ENCODE measurements around the gene CASKIN1. TPM values are rescaled to one million over a fixed set of nuclear protein-coding genes. Genes with fewer than 3 reads are reported as not detected.
"Not testable (repeated sequence)": the region's sequence is repeated elsewhere in the genome, so short reads cannot be mapped to it uniquely, and the experiment has no call there.

CASKIN1 gene
- total RNA-seq, 1 donor from 2014 or later: 0.12 TPM

DNA sequence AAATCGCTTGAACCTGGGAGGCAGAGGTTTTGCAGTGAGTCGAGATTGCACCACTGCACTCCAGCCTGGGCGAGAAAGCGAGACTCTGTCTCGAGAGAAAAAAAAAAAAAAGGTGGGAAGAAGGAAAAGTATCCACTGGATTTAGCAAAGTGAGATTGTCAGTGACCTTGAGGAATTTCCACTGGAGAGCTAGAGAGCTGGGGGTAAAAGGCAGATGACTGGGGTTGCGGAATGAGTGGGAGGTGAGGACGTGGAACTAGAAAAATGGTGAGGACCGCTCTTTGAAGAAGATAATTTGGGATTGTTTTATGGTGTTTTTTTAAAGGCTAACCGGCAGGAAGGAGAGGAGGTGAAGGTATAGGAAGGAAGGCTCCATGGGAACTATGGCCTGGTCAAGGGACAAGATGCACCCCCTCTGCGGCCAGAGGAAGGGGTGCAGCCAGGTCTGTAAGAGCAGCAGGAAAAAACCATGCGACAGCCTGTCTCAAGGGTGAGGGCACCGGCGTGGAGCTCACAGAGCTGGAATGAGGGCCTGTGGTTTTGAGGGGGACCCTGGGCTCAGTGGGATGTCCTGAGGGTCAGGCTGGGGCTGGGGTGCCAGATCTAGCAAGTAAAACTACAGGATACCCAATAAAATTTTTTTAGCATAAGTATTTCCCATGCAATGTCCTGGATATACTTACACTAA is 8.2 kb upstream of the CASKIN1 start:
- TF ChIP-seq, protein P1, sequence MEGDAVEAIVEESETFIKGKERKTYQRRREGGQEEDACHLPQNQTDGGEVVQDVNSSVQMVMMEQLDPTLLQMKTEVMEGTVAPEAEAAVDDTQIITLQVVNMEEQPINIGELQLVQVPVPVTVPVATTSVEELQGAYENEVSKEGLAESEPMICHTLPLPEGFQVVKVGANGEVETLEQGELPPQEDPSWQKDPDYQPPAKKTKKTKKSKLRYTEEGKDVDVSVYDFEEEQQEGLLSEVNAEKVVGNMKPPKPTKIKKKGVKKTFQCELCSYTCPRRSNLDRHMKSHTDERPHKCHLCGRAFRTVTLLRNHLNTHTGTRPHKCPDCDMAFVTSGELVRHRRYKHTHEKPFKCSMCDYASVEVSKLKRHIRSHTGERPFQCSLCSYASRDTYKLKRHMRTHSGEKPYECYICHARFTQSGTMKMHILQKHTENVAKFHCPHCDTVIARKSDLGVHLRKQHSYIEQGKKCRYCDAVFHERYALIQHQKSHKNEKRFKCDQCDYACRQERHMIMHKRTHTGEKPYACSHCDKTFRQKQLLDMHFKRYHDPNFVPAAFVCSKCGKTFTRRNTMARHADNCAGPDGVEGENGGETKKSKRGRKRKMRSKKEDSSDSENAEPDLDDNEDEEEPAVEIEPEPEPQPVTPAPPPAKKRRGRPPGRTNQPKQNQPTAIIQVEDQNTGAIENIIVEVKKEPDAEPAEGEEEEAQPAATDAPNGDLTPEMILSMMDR (conservative IDR thresholded peaks at IDR 0.05; ENCODE audit: low read depth, low read length): no peak
- H3K4me3 ChIP-seq (ENCODE audit: low read depth, low read length): peak overlapping the region; percentile 82
- DNase-seq (ENCODE audit: low read depth): no peak

- H3K4me3 ChIP-seq (ENCODE audit: low read depth, low read length); DNase-seq (ENCODE audit: low read depth): not testable (repeated sequence)
Measured at GRCh38 chr16:2203119-2203688, 6.8 kb upstream of the CASKIN1 start.

- DNase-seq (ENCODE audit: low read depth): no peak
- H3K4me3 ChIP-seq (ENCODE audit: low read depth, low read length): no peak overlapping the region
- TF ChIP-seq, protein P1 (conservative IDR thresholded peaks at IDR 0.05; ENCODE audit: low read depth, low read length): no peak
Measured at GRCh38 chr16:2200313-2200712, 3.9 kb upstream of the CASKIN1 start.

- TF ChIP-seq, protein P1 (conservative IDR thresholded peaks at IDR 0.05; ENCODE audit: low read depth, low read length): no peak
- DNase-seq (ENCODE audit: low read depth): no peak
Measured at GRCh38 chr16:2199621-2200139, 3.3 kb upstream of the CASKIN1 start.

GRCh38 chr16:2199095-2199494 is 2.7 kb upstream of the CASKIN1 start:
- TF ChIP-seq, protein P1 (conservative IDR thresholded peaks at IDR 0.05; ENCODE audit: low read depth, low read length): no peak
- no peak for DNase-seq (ENCODE audit: low read depth)
- H3K4me3 ChIP-seq (ENCODE audit: low read depth, low read length): no peak overlapping the region

More at GRCh38 chr16:2199621-2200139, 3.3 kb upstream of the CASKIN1 start:
- no peak overlapping the region for H3K4me3 ChIP-seq (ENCODE audit: low read depth, low read length)

DNA sequence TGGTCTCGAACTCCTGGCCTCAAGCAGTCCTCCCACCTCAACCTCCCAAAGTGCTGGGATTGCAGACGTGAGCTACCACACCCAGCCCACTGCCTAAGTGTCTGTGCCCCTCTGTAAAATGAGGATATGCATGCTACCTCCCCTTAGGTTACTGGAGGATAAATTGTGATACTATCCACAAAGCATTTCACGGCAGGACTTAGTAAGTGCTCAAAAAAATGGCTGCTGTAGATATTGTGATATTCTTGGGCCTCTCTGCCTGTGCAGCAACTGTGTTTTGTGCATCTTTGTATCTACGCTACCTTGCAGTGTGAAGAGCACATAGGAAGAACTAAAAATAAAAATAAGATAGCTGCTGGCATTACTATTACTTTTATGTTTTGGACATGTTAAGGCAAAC is 1.9 kb upstream of the CASKIN1 start:
- TF ChIP-seq, protein P1 (conservative IDR thresholded peaks at IDR 0.05; ENCODE audit: low read depth, low read length): no peak
- no peak overlapping the region for H3K4me3 ChIP-seq (ENCODE audit: low read depth, low read length)
- DNase-seq (ENCODE audit: low read depth): no peak

DNA sequence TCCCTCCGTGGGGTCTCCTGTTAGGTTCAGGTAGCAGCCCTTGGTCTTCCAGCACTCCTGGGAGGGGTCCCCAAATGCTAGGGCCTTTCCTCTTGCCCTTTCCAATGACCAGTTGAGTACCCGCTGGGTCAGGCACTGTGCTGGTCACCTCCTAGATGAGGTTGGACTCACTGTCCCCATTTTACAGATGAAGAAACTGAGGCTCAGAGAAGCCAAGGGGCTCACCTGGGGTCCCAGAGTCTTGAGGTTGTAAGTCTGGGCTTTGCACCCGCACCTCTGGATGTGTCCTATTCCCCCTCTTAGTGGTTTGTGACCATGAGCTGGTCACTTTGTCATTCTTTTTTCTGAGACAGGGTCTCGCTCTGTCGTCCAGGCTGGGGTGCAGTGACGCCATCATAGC is 1.4 kb upstream of the CASKIN1 start:
- DNase-seq (ENCODE audit: low read depth): no peak
- TF ChIP-seq, protein P1 (conservative IDR thresholded peaks at IDR 0.05; ENCODE audit: low read depth, low read length): no peak
- no peak overlapping the region for H3K4me3 ChIP-seq (ENCODE audit: low read depth, low read length)
